Panc1 (cell line): ENCODE measurements around the gene DENND10. TPM values are rescaled to one million over a fixed set of nuclear protein-coding genes. Genes with fewer than 3 reads are reported as not detected.

Experiments used
- ATAC-seq: fragments of 200-7000 bp; cut with Tn5 transposase; 2 replicates; pipeline ENCODE4 v1.9.1; 2020; ENCODE audit warnings: mild to moderate bottlenecking, moderate library complexity
- BruUV-seq: library from RNA; stranded (reverse); fragments of 400-500 nt; replicated peaks from 2 replicates; lab custom pipeline; 2021; lab: Mats Ljungman, UMichigan
- CTCF ChIA-PET: fragments of 300-600 bp; sonication (Branson Sonifier 250); formaldehyde crosslinking; loops from one replicate; lab custom pipeline; 2022; ENCODE audit warnings: antibody characterized with exemption; lab: Charles Lee
- POLR2A ChIA-PET: fragments of 300-600 bp; sonication (Branson Sonifier 250); formaldehyde crosslinking; loops from one replicate; lab custom pipeline; 2022; ENCODE audit warnings: antibody characterized with exemption; lab: Charles Lee
- DNase-seq: peaks from one replicate; pipeline ENCODE4 v3.0.0-alpha.2; 2010; ENCODE audit warnings: low read depth, low spot score
- H3K27ac ChIP-seq: 2 replicates; pipeline ENCODE4 v1.5.1; 2011; ENCODE audit warnings: mild to moderate bottlenecking, low read length, inconsistent platforms
- H3K27me3 ChIP-seq: fragments of 200-500 bp; sonication (Bioruptor generic); 2 replicates; pipeline ENCODE4 v1.6.0; 2014; ENCODE audit warnings: low read length, inconsistent platforms; ENCODE audit not compliant: control insufficient read depth, insufficient read depth
- H3K36me3 ChIP-seq: fragments of 200-500 bp; sonication (Bioruptor generic); 2 replicates; pipeline ENCODE4 v1.5.1; 2014; ENCODE audit warnings: inconsistent platforms, mild to moderate bottlenecking, low read length, moderate library complexity; ENCODE audit not compliant: control insufficient read depth, insufficient read depth
- H3K4me1 ChIP-seq: 2 replicates; pipeline ENCODE4 v1.5.1; 2011; ENCODE audit warnings: inconsistent platforms, mild to moderate bottlenecking, low read length, moderate library complexity; ENCODE audit not compliant: control insufficient read depth, insufficient read depth
- H3K4me3 ChIP-seq, 2 experiments: 2 replicates each; pipeline ENCODE4 v1.5.1; 2011 to 2012; ENCODE audit warnings: low read depth in 2 of 2, low read length in 2 of 2, mild to moderate bottlenecking in 2 of 2, inconsistent platforms in 1 of 2, moderate library complexity in 1 of 2
- H3K9me3 ChIP-seq: fragments of 200-500 bp; sonication (Bioruptor generic); 2 replicates; pipeline ENCODE4 v1.5.1; 2014; ENCODE audit warnings: low read depth, mild to moderate bottlenecking, inconsistent platforms, low read length, moderate library complexity; ENCODE audit not compliant: control insufficient read depth, insufficient read depth
- CTCF ChIP-seq: fragments of 450-650 bp; IDR thresholded peaks from 2 replicates; pipeline ENCODE4 v1.5.1; 2017; ENCODE audit warnings: mild to moderate bottlenecking
- POLR2AphosphoS5 ChIP-seq: IDR thresholded peaks from 2 replicates; pipeline ENCODE4 v1.6.1; 2012; ENCODE audit warnings: mild to moderate bottlenecking, low read depth, low read length, moderate library complexity
- REST ChIP-seq, 2 experiments: IDR thresholded peaks; 2 replicates each; pipeline ENCODE4 v1.6.1; 2011 to 2012; ENCODE audit warnings: low read depth in 2 of 2, control low read depth in 1 of 2, low read length in 1 of 2, mild to moderate bottlenecking in 1 of 2, moderate library complexity in 1 of 2; ENCODE audit not compliant: insufficient read depth in 1 of 2
- SIN3A ChIP-seq: IDR thresholded peaks from 2 replicates; pipeline ENCODE4 v1.6.1; 2012; ENCODE audit warnings: low read depth, mild to moderate bottlenecking, low read length, moderate library complexity, borderline replicate concordance; ENCODE audit not compliant: insufficient read depth
- TCF7L2 ChIP-seq: IDR thresholded peaks from 2 replicates; pipeline ENCODE4 v1.6.1; 2011; ENCODE audit warnings: mild to moderate bottlenecking, low read depth, low read length, inconsistent platforms
- in situ Hi-C: cut with HindIII; loops from 2 replicates; pipeline ENCODE4 v1.10.0; 2016; ENCODE audit warnings: low sequenced_read_pairs, low pct_unique_long_range_greater_than_20kb
- intact Hi-C: fragments of 100-400 bp; cut with micrococcal nuclease; formaldehyde crosslinking; loops from one replicate; pipeline ENCODE4 v1.10.0; 2022; ENCODE audit not compliant: unreplicated experiment
- total RNA-seq: library from RNA; stranded (reverse); gene quantifications from one replicate; pipeline ENCODE4 v1.2.1, GENCODE V29; 2021; ENCODE audit not compliant: unreplicated experiment

DENND10 gene
- total RNA-seq, 1 experiment from 2014 or later, result 72.8 TPM

GRCh38 chr10:119167041-119167440 lies 63.1 kb downstream of the DENND10 start:
- in situ Hi-C loops (no loop called here), intact Hi-C loops (no loop called here)
- ATAC-seq (no peak), DNase-seq (no peak)
- POLR2A ChIA-PET, result no interaction called here
- H3K27me3 ChIP-seq, result no peaks in the 10 kb centered on the region
- H3K9me3 ChIP-seq, result no peaks in the 10 kb centered on the region
- no TSS peak for BruUV-seq
- H3K27ac ChIP-seq, result no peak overlapping the region; the same call in 1 of the 2 replicates
- H3K4me1 ChIP-seq, result peaks cover 23% of the 10 kb centered on the region
- H3K36me3 ChIP-seq, result peaks cover 33% of the 10 kb centered on the region
- CTCF ChIA-PET, result no interaction called here
- no peak overlapping the region for H3K4me3 ChIP-seq
- TF ChIP-seq SIN3A (no peak), CTCF (no peak), REST (IDR thresholded peaks at IDR 0.05; ENCODE audit: insufficient read depth in 1 of 2, low read depth in 2 of 2, low read length in 1 of 2) (no peak), POLR2AphosphoS5 (no peak), TCF7L2 (no peak)

GRCh38 chr10:119174109-119174508 lies 70.2 kb downstream of the DENND10 start:
- Histone ChIP-seq H3K27ac (no peak overlapping the region), H3K36me3 (peaks cover 49% of the 10 kb centered on the region), H3K4me1 (peaks cover 17% of the 10 kb centered on the region), H3K27me3 (no peaks in the 10 kb centered on the region), H3K4me3 (no peak overlapping the region), H3K9me3 (no peaks in the 10 kb centered on the region)
- BruUV-seq, result no TSS peak
- DNase-seq (no peak), ATAC-seq (no peak)
- POLR2A ChIA-PET, result no interaction called here
- in situ Hi-C loops, result no loop called here
- CTCF ChIA-PET, result no interaction called here
- no peak for TF ChIP-seq POLR2AphosphoS5
- TF ChIP-seq REST (IDR thresholded peaks at IDR 0.05; ENCODE audit: insufficient read depth in 1 of 2, low read depth in 2 of 2, low read length in 1 of 2), result no peak
- no peak for TF ChIP-seq TCF7L2
- TF ChIP-seq CTCF, result no peak
- TF ChIP-seq SIN3A, result no peak
- intact Hi-C loops, result no loop called here
